Neural cell (in vitro differentiated cells): ENCODE results near the gene RNF13. TPM values are rescaled to one million over a fixed set of nuclear protein-coding genes. Genes with fewer than 3 reads are reported as not detected.

Experiments
- H2AFZ ChIP-seq: fragments of 200-600, 300-800 bp; sonication (generic), shearing (Covaris generic); 2 replicates; pipeline ENCODE4 v1.6.0; 2014; ENCODE audit warnings: low read depth, mild to moderate bottlenecking, antibody characterized with exemption, low read length, moderate library complexity
- H3F3A ChIP-seq: fragments of 200-600 bp; shearing (Covaris generic); 2 replicates; pipeline ENCODE4 v1.6.1; 2016; ENCODE audit warnings: mild to moderate bottlenecking, moderate library complexity, mixed read lengths, antibody characterized with exemption, low read length; ENCODE audit not compliant: insufficient read depth, poor library complexity, severe bottlenecking
- H3K27ac ChIP-seq: fragments of 200-600, 300-800 bp; sonication (generic), shearing (Covaris generic); 2 replicates; pipeline ENCODE4 v1.5.1; 2014; ENCODE audit warnings: mild to moderate bottlenecking, low read length, moderate library complexity
- H3K27me3 ChIP-seq: fragments of 300-800, 200-600 bp; sonication (generic), shearing (Covaris generic); 2 replicates; pipeline ENCODE4 v1.6.0; 2014; ENCODE audit warnings: mild to moderate bottlenecking, low read depth, low read length, moderate library complexity; ENCODE audit not compliant: insufficient read depth
- H3K36me3 ChIP-seq: fragments of 300-800, 200-600 bp; sonication (generic), shearing (Covaris generic); 2 replicates; pipeline ENCODE4 v1.5.1; 2014; ENCODE audit warnings: mild to moderate bottlenecking, antibody characterized with exemption, low read length, moderate library complexity; ENCODE audit not compliant: insufficient read depth
- H3K4me2 ChIP-seq: fragments of 300-800, 200-600 bp; sonication (generic), shearing (Covaris generic); 2 replicates; pipeline ENCODE4 v1.6.0; 2014; ENCODE audit warnings: mild to moderate bottlenecking, low read length
- H3K4me3 ChIP-seq: fragments of 300-800, 200-600 bp; sonication (generic), shearing (Covaris generic); 2 replicates; pipeline ENCODE4 v1.5.1; 2014; ENCODE audit warnings: mild to moderate bottlenecking, low read length, moderate library complexity
- H3K79me2 ChIP-seq: fragments of 200-600 bp; shearing (Covaris generic); replicated peaks from 2 replicates; pipeline ENCODE4 v1.6.0; 2014; ENCODE audit warnings: mild to moderate bottlenecking, low read length, moderate library complexity; ENCODE audit not compliant: insufficient read depth
- H3K9ac ChIP-seq: fragments of 300-800, 200-600 bp; sonication (generic), shearing (Covaris generic); 2 replicates; pipeline ENCODE4 v1.6.1; 2016; ENCODE audit warnings: mild to moderate bottlenecking, low read length, mixed read lengths
- H3K9me2 ChIP-seq: fragments of 200-600 bp; shearing (Covaris generic); 2 replicates; pipeline ENCODE4 v1.6.1; 2016; ENCODE audit warnings: mild to moderate bottlenecking, low read length, mixed read lengths; ENCODE audit not compliant: insufficient read depth
- H3K9me3 ChIP-seq: fragments of 200-600, 300-800 bp; sonication (generic), shearing (Covaris generic); 2 replicates; pipeline ENCODE4 v1.6.1; 2016; ENCODE audit warnings: mild to moderate bottlenecking, mixed run types, low read length, moderate library complexity, mixed read lengths
- H4K20me1 ChIP-seq: fragments of 200-600 bp; shearing (Covaris generic); 2 replicates; pipeline ENCODE4 v1.6.1; 2016; ENCODE audit warnings: mild to moderate bottlenecking, mixed run types; ENCODE audit not compliant: insufficient read depth
- CTCF ChIP-seq: fragments of 450-650 bp; IDR thresholded peaks from 2 replicates; pipeline ENCODE4 v1.5.1; 2014; ENCODE audit warnings: antibody characterized with exemption, mild to moderate bottlenecking, moderate library complexity; ENCODE audit not compliant: poor library complexity, severe bottlenecking
- EP300 ChIP-seq: fragments of 450-650 bp; conservative IDR thresholded peaks from 2 replicates; pipeline ENCODE4 v1.6.1; 2014; ENCODE audit warnings: antibody characterized with exemption, mild to moderate bottlenecking, moderate library complexity; ENCODE audit not compliant: poor library complexity, severe bottlenecking
- EZH2 ChIP-seq: fragments of 200-600, 300-800 bp; shearing (Covaris generic), sonication (generic); IDR thresholded peaks from 2 replicates; pipeline ENCODE4 v1.6.1; 2014; ENCODE audit warnings: antibody characterized with exemption, low read length, borderline replicate concordance, mild to moderate bottlenecking; ENCODE audit not compliant: insufficient read depth, poor library complexity, severe bottlenecking
- MXI1 ChIP-seq: fragments of 450-650 bp; conservative IDR thresholded peaks from 2 replicates; pipeline ENCODE4 v1.6.1; 2014; ENCODE audit warnings: antibody characterized with exemption, mild to moderate bottlenecking; ENCODE audit not compliant: poor library complexity, severe bottlenecking
- POLR2AphosphoS5 ChIP-seq: IDR thresholded peaks from 2 replicates; pipeline ENCODE4 v1.6.1; 2012
- RAD21 ChIP-seq: fragments of 450-650 bp; conservative IDR thresholded peaks from 2 replicates; pipeline ENCODE4 v1.6.1; 2014; ENCODE audit warnings: antibody characterized with exemption, mild to moderate bottlenecking, moderate library complexity
- REST ChIP-seq: IDR thresholded peaks from 2 replicates; pipeline ENCODE4 v1.6.1; 2012; ENCODE audit warnings: borderline replicate concordance
- SMC3 ChIP-seq: fragments of 450-650 bp; conservative IDR thresholded peaks from 2 replicates; pipeline ENCODE4 v1.6.1; 2014; ENCODE audit warnings: antibody characterized with exemption, mild to moderate bottlenecking, moderate library complexity; ENCODE audit not compliant: poor library complexity
- TAF1 ChIP-seq: IDR thresholded peaks from 2 replicates; pipeline ENCODE4 v1.6.1; 2012; ENCODE audit warnings: low read depth
- polyA plus RNA-seq: library from polyadenylated mRNA; depleted of rRNA; stranded (reverse); fragments of >200 nt; gene quantifications from 2 replicates; pipeline ENCODE4 v1.2.3, GENCODE V29; 2014

The RNF13 gene
- polyA plus RNA-seq, 1 donor from 2014 or later = 52.3 TPM

GRCh38 chr3:149998946-149999345 is 185.9 kb downstream of the RNF13 start:
- TF ChIP-seq RAD21 = no peak
- no peak for TF ChIP-seq TAF1
- TF ChIP-seq CTCF = no peak
- TF ChIP-seq REST = no peak
- no peak for TF ChIP-seq EZH2
- TF ChIP-seq EP300 = no peak
- TF ChIP-seq MXI1 = no peak
- TF ChIP-seq POLR2AphosphoS5 = no peak
- no peak for TF ChIP-seq SMC3
- Histone ChIP-seq H3K4me2 (no peak overlapping the region), H3K9ac (no peak overlapping the region), H3K36me3 (no peaks in the 10 kb centered on the region), H3K27me3 (no peaks in the 10 kb centered on the region), H2AFZ (no peak overlapping the region), H3K9me2 (no peaks in the 10 kb centered on the region), H4K20me1 (no peaks in the 10 kb centered on the region), H3K79me2 (no peaks in the 10 kb centered on the region), H3K4me3 (no peak overlapping the region), H3K27ac (no peak overlapping the region), H3K9me3 (no peaks in the 10 kb centered on the region), H3F3A (no peaks in the 10 kb centered on the region)

GRCh38 chr3:149999421-149999820 is 186.4 kb downstream of the RNF13 start:
- H3K4me3 ChIP-seq = no peak overlapping the region
- no peaks in the 10 kb centered on the region for H3K9me3 ChIP-seq
- H3K27ac ChIP-seq = no peak overlapping the region
- H2AFZ ChIP-seq = no peak overlapping the region
- no peak overlapping the region for H3K4me2 ChIP-seq
- no peak for TF ChIP-seq POLR2AphosphoS5
- no peak for TF ChIP-seq TAF1
- TF ChIP-seq EZH2 = no peak
- TF ChIP-seq REST = no peak
- TF ChIP-seq RAD21 = no peak
- no peak for TF ChIP-seq SMC3
- no peak for TF ChIP-seq MXI1
- no peak for TF ChIP-seq EP300
- TF ChIP-seq CTCF = no peak
- H4K20me1 ChIP-seq = no peaks in the 10 kb centered on the region
- no peaks in the 10 kb centered on the region for H3K79me2 ChIP-seq
- no peak overlapping the region for H3K9ac ChIP-seq
- no peaks in the 10 kb centered on the region for H3K36me3 ChIP-seq
- H3F3A ChIP-seq = no peaks in the 10 kb centered on the region
- H3K9me2 ChIP-seq = no peaks in the 10 kb centered on the region
- no peaks in the 10 kb centered on the region for H3K27me3 ChIP-seq
